Stimulated activated CD4-positive, alpha-beta T cell treated with anti-CD3 and anti-CD28 coated beads, Interleukin-4, amount 100 ng/mL, for 4 hours (primary cell): Measurements from ENCODE around the gene PSMB5.

Experiments used
- DNase-seq, 2 experiments: peaks; one replicate each; pipeline ENCODE4 v3.0.0-alpha.2; 2020

PSMB5 gene

GRCh38 chr14:23058654-23059504 lies 24.2 kb upstream of the PSMB5 start:
- DNase-seq = no peak

DNA sequence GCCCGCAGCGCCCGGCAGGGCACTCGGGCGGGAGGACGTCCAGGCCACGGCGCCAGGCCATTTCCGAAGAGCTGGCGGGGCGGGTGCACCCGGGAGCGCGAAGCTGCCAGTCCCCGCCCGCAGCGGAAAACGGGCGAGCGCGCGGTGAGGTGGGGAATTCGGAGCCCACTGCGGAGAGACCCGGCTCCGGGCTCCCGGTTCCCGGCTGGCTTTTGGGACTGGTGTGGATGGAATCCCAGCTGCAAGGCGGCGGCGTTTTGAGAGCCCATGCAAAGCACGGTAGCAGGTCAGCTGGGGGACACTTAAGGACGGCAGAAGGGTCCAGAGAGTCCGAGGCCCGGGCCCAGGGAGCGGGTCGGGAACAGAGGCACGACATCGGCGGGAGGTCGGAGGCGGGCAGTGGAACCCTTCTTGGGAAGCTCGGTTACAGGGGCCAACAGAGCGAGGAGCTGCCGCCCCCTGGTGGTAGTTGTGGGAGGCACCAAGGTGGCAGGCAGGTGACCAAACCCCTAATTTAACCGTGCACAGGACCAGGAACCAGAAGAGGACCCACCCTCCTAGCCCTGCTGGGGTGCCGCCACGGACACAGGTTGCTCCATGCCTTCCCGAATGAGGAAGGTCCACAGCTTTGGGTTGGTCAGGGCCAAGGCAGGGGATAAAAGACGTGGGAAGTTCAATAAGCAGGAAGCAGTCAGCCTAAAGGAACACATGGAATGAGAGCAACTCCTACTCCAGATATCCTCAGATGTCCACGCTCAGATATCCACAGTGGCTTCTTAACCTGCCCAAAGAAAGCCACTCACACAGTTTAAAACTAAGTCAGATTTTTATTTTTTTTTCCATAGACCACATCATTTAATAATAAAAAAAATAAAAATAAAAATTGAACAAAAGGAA lies 23.3 kb upstream of the PSMB5 start:
- peak; percentile 81 to 84 for DNase-seq

DNA sequence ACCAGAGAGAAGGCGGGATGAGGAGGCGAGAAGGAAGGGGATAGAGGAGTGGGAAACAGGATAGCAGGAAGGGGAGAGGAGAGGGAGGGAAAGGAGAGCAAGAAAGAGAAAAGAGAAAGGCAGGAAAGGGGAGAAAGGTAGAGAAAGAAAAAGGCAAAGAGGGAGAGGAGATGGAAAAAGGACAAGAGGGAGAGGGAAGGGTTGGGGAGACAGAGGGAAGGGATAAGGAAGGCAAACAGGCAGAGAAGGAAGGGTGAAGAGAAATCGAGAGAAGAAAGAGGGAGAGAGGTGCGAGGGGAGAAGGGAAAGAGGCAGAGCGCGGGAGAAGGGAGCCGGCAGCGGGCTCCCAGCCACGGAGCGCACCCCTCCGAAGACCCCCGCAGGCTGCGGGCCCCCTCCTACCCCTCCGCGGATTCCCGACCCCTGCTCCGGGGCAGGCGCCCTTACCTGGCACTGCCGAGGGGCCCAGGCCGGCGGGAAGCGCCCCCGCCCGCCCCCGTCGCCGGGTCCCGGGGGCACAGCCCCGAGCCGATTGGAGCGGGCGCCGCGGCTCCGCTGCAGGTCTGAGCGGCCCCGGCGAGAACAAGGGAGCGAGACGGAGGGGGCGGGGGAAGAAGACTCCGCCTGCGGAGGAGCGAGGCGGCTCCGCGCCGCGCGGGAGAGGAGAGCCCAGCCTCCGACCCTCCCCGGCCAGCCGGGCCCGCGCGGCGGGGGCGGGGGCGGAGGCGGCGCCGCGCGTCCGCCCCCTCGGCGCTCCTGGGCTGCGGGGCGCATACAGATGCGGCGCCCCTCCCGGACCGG lies 22.5 kb upstream of the PSMB5 start, which contains the start of gene CDH24:
Gene CDH24, minus strand, starts transcription at position 565 of the 801 bp plus-strand sequence. CDS start 1,787 bp downstream, outside the sequence.
- peak; percentile 68 to 72 for DNase-seq

DNA sequence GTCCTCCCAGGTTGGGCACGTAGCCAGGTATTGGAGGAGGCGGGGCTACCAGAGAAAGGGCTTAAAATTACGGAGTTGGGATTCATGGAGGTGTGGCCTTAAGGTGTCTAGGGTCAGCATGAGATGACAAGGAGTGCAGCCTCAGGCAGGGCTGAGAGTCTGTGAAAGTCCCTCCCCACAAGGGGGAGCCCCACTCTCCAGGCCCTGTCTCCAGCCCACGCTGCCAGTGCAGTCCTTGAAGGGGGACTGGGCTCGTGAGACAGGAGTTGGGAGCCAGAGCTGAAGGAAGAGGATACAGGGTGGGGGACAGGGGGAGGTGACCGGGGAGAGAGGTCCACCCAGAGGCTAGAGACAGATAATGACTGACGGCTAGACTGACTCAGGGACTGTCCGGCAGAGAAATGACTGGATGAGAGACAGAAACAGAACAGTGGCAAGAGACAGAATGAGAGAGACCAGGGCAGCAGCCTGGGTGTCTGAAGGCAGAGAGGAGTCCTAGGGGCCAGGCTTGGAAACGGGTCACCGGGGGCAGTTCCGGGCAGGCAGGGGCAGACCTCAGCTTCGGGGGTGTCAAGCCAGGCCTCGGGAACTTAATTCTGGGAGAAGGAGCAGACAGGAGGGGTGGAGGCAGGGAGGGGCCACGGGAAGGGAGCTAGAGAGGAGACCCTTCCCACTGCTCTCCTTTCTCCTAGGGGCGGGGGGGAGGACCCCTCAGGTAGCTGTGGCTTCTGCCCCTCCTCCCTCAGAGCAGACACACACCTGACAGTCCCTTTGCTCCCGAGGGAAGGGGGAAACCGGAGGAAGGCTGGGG lies 21.6 kb upstream of the PSMB5 start:
- peak; percentile 61 to 69 for DNase-seq

DNA sequence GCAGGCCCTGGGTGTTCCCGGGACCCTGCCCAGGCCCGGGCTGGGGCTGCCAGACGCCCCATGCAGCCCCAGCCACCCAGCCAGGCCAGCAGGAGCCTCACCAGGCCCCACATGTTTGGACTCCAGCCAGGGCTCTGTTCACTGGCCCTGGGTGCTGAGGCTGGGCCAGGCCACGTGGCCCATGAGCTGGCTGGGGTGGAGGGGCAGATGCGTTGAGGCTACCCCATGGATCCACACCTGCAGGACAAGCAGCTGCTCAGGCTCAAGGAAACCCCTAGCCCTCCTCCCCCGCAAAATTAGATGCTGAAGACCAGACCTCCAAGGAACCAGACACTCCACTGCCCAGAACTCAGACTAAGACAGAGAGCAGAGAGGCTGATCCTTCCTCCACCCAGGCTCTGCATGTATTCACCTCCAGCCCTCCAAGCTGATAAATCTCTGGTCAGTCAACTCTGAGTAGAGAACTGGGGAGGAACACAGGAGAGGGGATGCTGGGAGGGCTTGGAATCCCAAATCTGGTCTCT lies 21.0 kb upstream of the PSMB5 start:
- DNase-seq = no peak

- DNase-seq = no peak
These were observed 20.4 kb upstream of the PSMB5 start for GRCh38 chr14:23055147-23055550.

GRCh38 chr14:23054000-23054811 lies 19.5 kb upstream of the PSMB5 start:
- DNase-seq = peak in 1 of 2 experiments; percentile 20

GRCh38 chr14:23053426-23053825 lies 18.7 kb upstream of the PSMB5 start:
- DNase-seq = no peak

- DNase-seq = no peak
These were observed 18.0 kb upstream of the PSMB5 start for GRCh38 chr14:23052671-23053070.

DNA sequence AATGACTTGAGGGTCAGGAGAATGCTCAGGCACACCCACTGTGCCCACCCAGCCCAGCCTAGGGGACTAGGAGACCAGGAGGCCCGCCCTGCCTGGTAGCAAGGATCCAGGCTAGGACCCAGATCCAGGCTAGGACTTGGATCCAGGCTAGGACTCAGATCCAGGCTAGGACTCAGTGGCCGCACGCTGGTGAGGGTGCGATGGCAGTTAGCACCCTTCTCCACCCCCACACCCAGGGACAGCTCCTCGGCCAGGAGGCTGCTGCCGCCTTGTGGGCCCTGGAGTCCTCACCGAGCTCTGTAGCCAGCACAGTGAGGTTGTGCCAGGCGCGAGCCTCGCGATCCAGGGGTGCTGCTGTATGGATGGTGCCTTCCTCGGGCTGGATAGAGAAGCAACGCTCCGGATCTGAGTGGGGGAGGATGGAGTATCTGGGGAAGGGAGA lies 17.5 kb upstream of the PSMB5 start:
- DNase-seq = no peak

DNA sequence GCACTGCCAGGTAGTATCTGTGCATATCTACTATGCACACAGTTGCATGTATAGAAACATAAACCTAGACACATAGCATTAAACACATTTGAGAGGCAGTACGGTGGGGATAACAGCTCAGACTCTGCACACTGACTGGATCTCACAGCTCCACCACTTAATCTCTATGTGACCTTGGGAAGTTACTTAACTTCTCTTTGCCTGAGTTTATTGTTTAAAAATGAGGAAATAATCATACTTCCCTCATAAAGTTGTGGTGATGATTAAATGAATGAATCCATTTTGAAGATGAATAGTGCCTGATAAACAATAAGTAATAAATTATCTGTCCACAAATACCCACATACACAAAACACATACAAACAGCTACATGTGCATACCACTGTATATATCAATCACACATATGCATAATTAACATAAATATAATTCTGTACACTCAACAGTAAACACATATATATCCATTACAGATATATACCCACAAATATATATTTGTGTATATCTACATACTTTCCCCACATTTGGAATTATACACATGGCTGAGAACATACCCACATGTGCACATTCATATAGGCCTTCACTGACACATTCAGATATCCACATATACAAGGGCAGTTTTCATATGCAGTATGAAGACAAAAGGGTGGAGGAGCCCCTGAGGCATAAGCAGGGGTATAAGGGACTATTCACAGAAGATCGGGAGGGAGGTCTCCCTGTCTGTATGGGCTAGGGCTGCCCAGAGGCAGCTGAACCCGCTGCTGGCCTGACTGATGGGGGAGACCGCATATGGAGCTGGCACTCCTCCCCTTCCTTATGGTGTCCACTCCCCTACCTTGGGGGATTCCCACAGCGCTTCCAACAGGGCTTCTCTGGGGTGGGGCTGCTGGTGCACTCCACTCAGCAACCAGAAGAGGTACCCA lies 16.7 kb upstream of the PSMB5 start:
- no peak for DNase-seq

DNA sequence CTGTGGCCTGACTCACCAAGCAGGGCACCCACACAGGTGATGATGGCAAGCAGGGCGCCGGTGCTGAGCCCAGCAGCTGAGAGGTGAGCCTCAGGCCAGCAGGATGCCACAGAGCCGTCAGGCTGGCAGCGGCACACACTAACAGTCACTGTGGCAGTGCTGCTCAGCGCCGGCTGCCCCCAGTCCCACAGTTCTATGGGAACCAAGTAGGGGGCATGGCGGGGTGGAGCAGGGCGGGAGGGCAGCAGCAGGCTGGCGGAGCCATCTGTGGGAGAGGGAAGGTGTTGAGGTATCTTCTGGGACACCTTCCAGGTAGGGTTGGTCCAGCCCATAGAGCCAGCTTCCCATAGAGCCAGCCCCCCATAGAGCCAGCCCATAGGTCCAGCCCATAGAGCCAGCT lies 14.3 kb upstream of the PSMB5 start:
- no peak for DNase-seq

- no peak for DNase-seq
These were observed 13.3 kb upstream of the PSMB5 start for GRCh38 chr14:23047751-23048693.

GRCh38 chr14:23047034-23047634 lies 12.4 kb upstream of the PSMB5 start:
- no peak for DNase-seq

- no peak for DNase-seq
These were observed 11.0 kb upstream of the PSMB5 start for GRCh38 chr14:23045419-23046357.

DNA sequence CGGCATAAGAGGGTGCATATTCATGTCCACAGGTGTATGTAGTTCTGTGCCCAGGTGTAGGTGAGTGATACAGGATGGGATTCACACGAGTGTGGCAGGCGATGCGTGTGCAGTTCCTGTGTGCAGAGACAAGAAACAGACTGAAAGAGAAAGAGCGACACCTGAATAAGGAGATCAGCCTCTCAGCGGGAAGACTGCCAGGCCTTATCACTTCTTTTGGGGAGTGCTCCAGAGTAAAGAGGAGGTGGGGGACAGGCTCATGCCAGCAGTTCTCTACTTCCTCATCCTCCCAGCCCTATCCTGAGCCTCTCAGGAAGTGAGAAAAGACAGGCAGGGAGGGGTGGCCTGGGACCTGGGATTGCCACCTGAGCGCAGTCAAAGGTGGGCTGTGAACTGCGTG lies 10.1 kb upstream of the PSMB5 start:
- no peak for DNase-seq

GRCh38 chr14:23043754-23044153 lies 9.1 kb upstream of the PSMB5 start:
- DNase-seq = no peak
